ENCODE results near the gene CLTC.

DNA sequence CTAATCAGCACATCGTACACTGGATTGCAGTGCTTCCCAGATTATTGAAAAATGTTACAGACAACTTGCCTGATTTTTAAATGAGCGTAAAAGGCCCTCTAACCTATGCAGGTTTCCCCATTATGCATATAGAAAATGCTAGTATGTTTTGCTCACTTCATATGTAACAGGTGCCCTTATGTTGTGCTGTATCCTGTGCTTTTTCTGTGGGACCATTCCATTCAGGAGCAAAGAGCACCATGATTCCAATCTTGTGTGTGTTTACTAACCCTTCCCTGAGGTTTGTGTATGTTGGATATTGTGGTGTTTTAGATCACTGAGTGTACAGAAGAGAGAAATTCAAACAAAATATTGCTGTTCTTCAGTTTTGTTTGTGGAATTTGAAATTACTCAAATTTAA lies 74.6 kb downstream of the CLTC start:
- no peak for TF ChIP-seq EZH2 (IDR thresholded peaks at IDR 0.05; ENCODE audit: insufficient read depth, poor library complexity, severe bottlenecking)
- no peak for TF ChIP-seq EZH2phosphoT487 (IDR thresholded peaks at IDR 0.05; ENCODE audit: insufficient read depth, low read depth)

Measured in GM23248 (cell line).